Nasal cavity respiratory epithelium epithelial cell of viscerocranial mucosa (primary cell): ENCODE measurements around the gene GEMIN5. TPM values are rescaled to one million over a fixed set of nuclear protein-coding genes. Genes with fewer than 3 reads are reported as not detected.

Experiments
- total RNA-seq: library from RNA; depleted of rRNA; stranded (reverse); fragments of >200 nt; gene quantifications from 2 replicates; pipeline ENCODE4 v1.2.3, GENCODE V29; 2014

The GEMIN5 gene
- 21.5 and 31.2 TPM in 2 replicates for total RNA-seq

GRCh38 chr5:154937718-154938466 is at the start of gene GEMIN5:
TSS of gene GEMIN5 (minus strand) at chr5:154938211. CDS start at chr5:154938133, 78 bp downstream.

GRCh38 chr5:154940772-154941620 is 3.0 kb upstream of the GEMIN5 start, which contains the start of gene MRPL22:
TSS of gene MRPL22 (plus strand) at chr5:154941073. CDS start at chr5:154941111, 38 bp downstream.

GRCh38 chr5:154858297-154858971 is 79.6 kb downstream of the GEMIN5 start, which contains the start of gene CNOT8:
TSS of gene CNOT8 (plus strand) at chr5:154858627. CDS start at chr5:154863279, 4,652 bp downstream.

GRCh38 chr5:154850255-154851062 is 87.6 kb downstream of the GEMIN5 start, which contains the start of gene FAXDC2:
TSS of gene FAXDC2 (minus strand) at chr5:154850603. CDS start at chr5:154838178, 12,425 bp downstream.

Other genes with a start within 250 kb of the GEMIN5 start
- 66.0 and 138 TPM in 2 replicates for gene LARP1, start 182.8 kb downstream of the GEMIN5 start, total RNA-seq
- gene FAXDC2, start 87.6 kb downstream of the GEMIN5 start, total RNA-seq = 0.34 and 1.6 TPM in 2 replicates
- gene CNOT8, start 79.6 kb downstream of the GEMIN5 start, total RNA-seq = 52.3 and 57.6 TPM in 2 replicates
- gene MRPL22, start 2.9 kb upstream of the GEMIN5 start, total RNA-seq = 18.1 and 18.8 TPM in 2 replicates
- gene KIF4B, start 75.5 kb upstream of the GEMIN5 start, total RNA-seq = under 0.01 TPM in 1 of 2 replicates, not detected in the other